H1 (cell line): ENCODE results near the gene IKZF1.

Source experiments
- BRCA1 ChIP-seq: IDR thresholded peaks from 2 replicates; pipeline ENCODE4 v1.6.1; 2012; ENCODE audit warnings: low read depth, low read length, improper control_type of control experiment
- CREB1 ChIP-seq: IDR thresholded peaks from 2 replicates; pipeline ENCODE4 v1.6.1; 2012; ENCODE audit warnings: inconsistent platforms
- EP300 ChIP-seq, 2 experiments: IDR thresholded peaks; 1 replicate in 1 of 2; 2 replicates in 1 of 2; pipeline ENCODE4 v1.6.1; 2011 to 2012; ENCODE audit warnings: low read depth in 2 of 2, low read length in 2 of 2, mild to moderate bottlenecking in 2 of 2, borderline replicate concordance in 1 of 2, inconsistent platforms in 1 of 2, moderate library complexity in 1 of 2
- EZH2 ChIP-seq: fragments of 200-600 bp; sonication (generic); IDR thresholded peaks from 2 replicates; pipeline ENCODE4 v1.7.1; 2012; ENCODE audit warnings: low read depth, mild to moderate bottlenecking, moderate library complexity, low read length, inconsistent platforms; ENCODE audit not compliant: severe bottlenecking
- GABPA ChIP-seq: IDR thresholded peaks from 2 replicates; pipeline ENCODE4 v1.6.1; 2011; ENCODE audit warnings: mild to moderate bottlenecking, low read length, moderate library complexity, borderline replicate concordance; ENCODE audit not compliant: insufficient read depth
- PHF8 ChIP-seq: fragments of 200-600 bp; sonication (generic); conservative IDR thresholded peaks from 2 replicates; pipeline ENCODE4 v1.7.1; 2012; ENCODE audit warnings: low read depth, mild to moderate bottlenecking, inconsistent platforms, low read length, moderate library complexity
- POLR2A ChIP-seq, 2 experiments: IDR thresholded peaks; 1 replicate in 1 of 2; 2 replicates in 1 of 2; pipeline ENCODE4 v1.6.1; 2011; ENCODE audit warnings: low read depth in 2 of 2, low read length in 2 of 2, mild to moderate bottlenecking in 2 of 2; ENCODE audit errors: control extremely low read depth in 1 of 2
- POLR2AphosphoS5 ChIP-seq: IDR thresholded peaks from 2 replicates; pipeline ENCODE4 v1.6.1; 2011; ENCODE audit warnings: low read depth, low read length
- SUZ12 ChIP-seq: fragments of 200-600 bp; sonication (generic); IDR thresholded peaks from 2 replicates; pipeline ENCODE4 v1.6.1; 2012; ENCODE audit warnings: mild to moderate bottlenecking, inconsistent platforms, low read length, moderate library complexity, mixed read lengths
- TF ChIP-seq, protein P1 (sequence below), 3 experiments: IDR thresholded peaks; 1 replicate in 2 of 3; 2 replicates in 1 of 3; pipeline versions ENCODE4 v1.5.1 to v1.6.1; 2011; ENCODE audit warnings: low read length in 3 of 3, mild to moderate bottlenecking in 3 of 3, inconsistent platforms in 2 of 3, low read depth in 1 of 3, moderate library complexity in 1 of 3; ENCODE audit not compliant: insufficient read depth in 1 of 3; ENCODE audit errors: control extremely low read depth in 1 of 3
- TF ChIP-seq, protein P2 (sequence below): IDR thresholded peaks from 2 replicates; pipeline ENCODE4 v1.6.1; 2011; ENCODE audit warnings: low read depth, mild to moderate bottlenecking, low read length; ENCODE audit not compliant: insufficient read depth

DNA sequence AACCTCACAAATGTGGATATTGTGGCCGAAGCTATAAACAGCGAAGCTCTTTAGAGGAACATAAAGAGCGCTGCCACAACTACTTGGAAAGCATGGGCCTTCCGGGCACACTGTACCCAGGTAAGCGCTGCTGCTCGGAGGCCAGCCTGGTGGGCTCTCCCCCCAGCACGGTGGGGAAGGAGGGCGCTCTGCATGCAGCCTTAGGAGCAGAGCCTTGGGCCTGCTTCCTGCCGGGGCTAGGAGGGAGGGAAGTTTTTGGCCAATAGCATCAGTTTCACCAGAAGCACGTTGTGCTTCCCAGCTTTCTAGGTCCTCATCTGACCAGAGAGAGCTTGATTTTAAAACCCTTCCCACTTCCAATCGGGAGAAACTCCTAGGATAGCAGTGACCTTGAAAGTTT is 82.8 kb downstream of the IKZF1 start:
- no peak for TF ChIP-seq SUZ12
- no peak for TF ChIP-seq PHF8
- TF ChIP-seq, protein P1, sequence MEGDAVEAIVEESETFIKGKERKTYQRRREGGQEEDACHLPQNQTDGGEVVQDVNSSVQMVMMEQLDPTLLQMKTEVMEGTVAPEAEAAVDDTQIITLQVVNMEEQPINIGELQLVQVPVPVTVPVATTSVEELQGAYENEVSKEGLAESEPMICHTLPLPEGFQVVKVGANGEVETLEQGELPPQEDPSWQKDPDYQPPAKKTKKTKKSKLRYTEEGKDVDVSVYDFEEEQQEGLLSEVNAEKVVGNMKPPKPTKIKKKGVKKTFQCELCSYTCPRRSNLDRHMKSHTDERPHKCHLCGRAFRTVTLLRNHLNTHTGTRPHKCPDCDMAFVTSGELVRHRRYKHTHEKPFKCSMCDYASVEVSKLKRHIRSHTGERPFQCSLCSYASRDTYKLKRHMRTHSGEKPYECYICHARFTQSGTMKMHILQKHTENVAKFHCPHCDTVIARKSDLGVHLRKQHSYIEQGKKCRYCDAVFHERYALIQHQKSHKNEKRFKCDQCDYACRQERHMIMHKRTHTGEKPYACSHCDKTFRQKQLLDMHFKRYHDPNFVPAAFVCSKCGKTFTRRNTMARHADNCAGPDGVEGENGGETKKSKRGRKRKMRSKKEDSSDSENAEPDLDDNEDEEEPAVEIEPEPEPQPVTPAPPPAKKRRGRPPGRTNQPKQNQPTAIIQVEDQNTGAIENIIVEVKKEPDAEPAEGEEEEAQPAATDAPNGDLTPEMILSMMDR (IDR thresholded peaks at IDR 0.05; ENCODE audit: control extremely low read depth in 1 of 3, insufficient read depth in 1 of 3, low read depth in 1 of 3, low read length in 3 of 3) = no peak
- no peak for TF ChIP-seq GABPA
- no peak for TF ChIP-seq CREB1
- no peak for TF ChIP-seq POLR2A (IDR thresholded peaks at IDR 0.05; ENCODE audit: control extremely low read depth in 1 of 2, low read depth in 2 of 2, low read length in 2 of 2)
- TF ChIP-seq EP300 (IDR thresholded peaks at IDR 0.05; ENCODE audit: borderline replicate concordance in 1 of 2, low read depth in 2 of 2, low read length in 2 of 2) = no peak
- no peak for TF ChIP-seq BRCA1
- TF ChIP-seq, protein P2, sequence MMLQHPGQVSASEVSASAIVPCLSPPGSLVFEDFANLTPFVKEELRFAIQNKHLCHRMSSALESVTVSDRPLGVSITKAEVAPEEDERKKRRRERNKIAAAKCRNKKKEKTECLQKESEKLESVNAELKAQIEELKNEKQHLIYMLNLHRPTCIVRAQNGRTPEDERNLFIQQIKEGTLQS = no peak
- no peak for TF ChIP-seq POLR2AphosphoS5
- no peak for TF ChIP-seq EZH2
